ENCODE measurements around the gene FCGR2B.
"Not testable (repeated sequence)": the region's sequence is repeated elsewhere in the genome, so short reads cannot be mapped to it uniquely, and the experiment has no call there.

Gene FCGR2B

GRCh38 chr1:161662684-161663339 is at the start of gene FCGR2B:
Gene FCGR2B (plus strand): TSS chr1:161663143. CDS start chr1:161663242, 99 bp downstream.
- DNase-seq, result not testable (repeated sequence)

GRCh38 chr1:161616417-161616816 is 46.5 kb upstream of the FCGR2B start:
- DNase-seq, result not testable (repeated sequence)

- not testable (repeated sequence) for DNase-seq
Measured at GRCh38 chr1:161618517-161618916, 44.4 kb upstream of the FCGR2B start.

GRCh38 chr1:161620399-161620798 is 42.5 kb upstream of the FCGR2B start:
- DNase-seq, result not testable (repeated sequence)

- peak; percentile 73 for DNase-seq
Measured at GRCh38 chr1:161621181-161622000, 41.6 kb upstream of the FCGR2B start.

- DNase-seq, result peak; percentile 54
Measured at GRCh38 chr1:161622054-161622453, 40.9 kb upstream of the FCGR2B start.

- DNase-seq, result not testable (repeated sequence)
Measured at GRCh38 chr1:161623401-161624051, 39.4 kb upstream of the FCGR2B start.

GRCh38 chr1:161624605-161625004 is 38.3 kb upstream of the FCGR2B start:
- DNase-seq, result not testable (repeated sequence)

GRCh38 chr1:161626445-161627146 is 36.3 kb upstream of the FCGR2B start:
- DNase-seq, result not testable (repeated sequence)

- DNase-seq, result not testable (repeated sequence)
Measured at GRCh38 chr1:161630128-161630742, 32.7 kb upstream of the FCGR2B start.

- no peak for DNase-seq
Measured at GRCh38 chr1:161631076-161631475, 31.9 kb upstream of the FCGR2B start, which contains the start of gene FCGR3B. Gene FCGR3B (minus strand): TSS chr1:161631176. CDS start chr1:161631094, 82 bp downstream.

- not testable (repeated sequence) for DNase-seq
Measured at GRCh38 chr1:161634993-161635392, 27.9 kb upstream of the FCGR2B start.

- not testable (repeated sequence) for DNase-seq
Measured at GRCh38 chr1:161636189-161636782, 26.7 kb upstream of the FCGR2B start.

- not testable (repeated sequence) for DNase-seq
Measured at GRCh38 chr1:161636976-161637375, 26.0 kb upstream of the FCGR2B start.

- not testable (repeated sequence) for DNase-seq
Measured at GRCh38 chr1:161638251-161638993, 24.5 kb upstream of the FCGR2B start.

- not testable (repeated sequence) for DNase-seq
Measured at GRCh38 chr1:161639203-161639602, 23.7 kb upstream of the FCGR2B start.

- not testable (repeated sequence) for DNase-seq
Measured at GRCh38 chr1:161642697-161643096, 20.2 kb upstream of the FCGR2B start.

GRCh38 chr1:161643481-161644208 is 19.3 kb upstream of the FCGR2B start:
- not testable (repeated sequence) for DNase-seq

- DNase-seq, result not testable (repeated sequence)
Measured at GRCh38 chr1:161644855-161645254, 18.1 kb upstream of the FCGR2B start.
